ENCODE measurements around the gene CTNNA2. TPM values are rescaled to one million over a fixed set of nuclear protein-coding genes. Genes with fewer than 3 reads are reported as not detected.

The CTNNA2 gene
- total and polyA plus RNA-seq, 9 of the 15 experiments (the other 6 are each of a cell fraction or from before 2014, with no cell fraction given) = 0.03 to 0.40 (median 0.15) TPM

DNA sequence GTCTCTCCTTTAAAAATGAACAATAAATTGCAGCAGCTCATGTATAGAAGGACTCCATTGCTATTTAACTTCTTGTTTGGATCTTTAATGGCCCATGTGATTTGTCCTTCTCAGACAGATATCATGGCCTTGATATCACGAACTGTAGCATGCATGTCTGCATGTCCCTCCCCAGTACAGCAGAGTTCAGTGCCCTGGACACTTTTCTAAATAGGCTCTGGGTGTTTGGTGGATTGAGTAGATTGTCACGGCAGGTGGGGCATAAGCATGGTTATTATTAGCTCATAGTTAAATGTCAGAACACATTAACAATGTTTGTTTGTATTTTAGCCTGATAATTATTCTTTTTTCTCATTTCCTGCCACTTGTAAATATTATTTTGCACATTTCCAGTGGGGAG, 673.4 kb downstream of the CTNNA2 start:
- ATAC-seq (no peak), FAIRE-seq (no peak), DNase-seq (ENCODE audit: extremely low read depth in 1 of 4, low spot score in 3 of 4) (no peak)
- Histone ChIP-seq H3K79me2 (ENCODE audit: control insufficient read depth, insufficient read depth, low read length) (no peaks in the 10 kb centered on the region), H3K4me1 (replicated peaks in 1 of 2; ENCODE audit: control insufficient read depth in 2 of 2, insufficient read depth in 2 of 2, low read length in 2 of 2) (no peaks in the 10 kb centered on the region; a peak in 1 of 5 replicates), H3K4me3 (no peak overlapping the region), H3K27ac (ENCODE audit: extremely low read depth, low read depth, low read length) (no peak overlapping the region), H2AFZ (ENCODE audit: low read depth, low read length) (no peak overlapping the region; the same call in 1 of the 2 replicates), H3K9me1 (ENCODE audit: control insufficient read depth, insufficient read depth, low read length) (no peaks in the 10 kb centered on the region), H4K20me1 (replicated peaks; ENCODE audit: control insufficient read depth, insufficient read depth, low read length) (no peaks in the 10 kb centered on the region), H3K9ac (ENCODE audit: insufficient read depth in 1 of 2, low read depth in 2 of 2, low read length in 2 of 2) (no peak overlapping the region), H3K9me3 (replicated peaks; ENCODE audit: control insufficient read depth, insufficient read depth, low read depth, low read length) (no peaks in the 10 kb centered on the region; the same call in 1 of the 2 replicates), H3K27me3 (ENCODE audit: control insufficient read depth in 2 of 2, insufficient read depth in 2 of 2, low read length in 2 of 2) (no peaks in the 10 kb centered on the region), H3K4me2 (ENCODE audit: insufficient read depth, low read length) (no peak overlapping the region), H3K36me3 (ENCODE audit: control insufficient read depth, insufficient read depth, low read length) (no peaks in the 10 kb centered on the region)
- BruUV-seq (replicated peaks) = no TSS peak
- intact Hi-C loops (cut with micrococcal nuclease) (no loop called here), in situ Hi-C loops (cut with MboI) (no loop called here)
- CTCF ChIA-PET (ENCODE audit: low intra/inter-chr PET ratio) = no interaction called here
- WGBS (ENCODE audit: insufficient coverage, low coverage, missing lambda C conversion rate) = 19% methylated on average over 2 of the region's 2 CpGs
- POLR2A ChIA-PET = no interaction called here
- TF ChIP-seq STAT5B (CRISPR knock-in tag; IDR thresholded peaks at IDR 0.05) (no peak), MIER1 (IDR thresholded peaks at IDR 0.05; ENCODE audit: low read depth) (no peak), ZNF263 (CRISPR knock-in tag; IDR thresholded peaks at IDR 0.05; ENCODE audit: borderline replicate concordance) (no peak), RAD21 (CRISPR knock-in tag; conservative IDR thresholded peaks at IDR 0.05 in 1 of 2, IDR thresholded peaks at IDR 0.05 in 1 of 2) (no peak), ZNF695 (CRISPR knock-in tag; IDR thresholded peaks at IDR 0.05) (no peak), PTTG1 (tag; IDR thresholded peaks at IDR 0.05; ENCODE audit: low read depth) (no peak), ZNF23 (CRISPR knock-in tag; IDR thresholded peaks at IDR 0.05) (no peak), ETV6 (IDR thresholded peaks at IDR 0.05; ENCODE audit: borderline replicate concordance in 1 of 2, low read depth in 2 of 2, low read length in 1 of 2) (no peak), ETV6 (CRISPR knock-in tag; IDR thresholded peaks at IDR 0.05; ENCODE audit: borderline replicate concordance) (no peak), BRD4 (IDR thresholded peaks at IDR 0.05) (no peak), ZFPM2 (CRISPR knock-in tag; IDR thresholded peaks at IDR 0.05) (no peak), MTA3 (IDR thresholded peaks at IDR 0.05; ENCODE audit: borderline replicate concordance) (no peak), NR4A1 (CRISPR knock-in tag; IDR thresholded peaks at IDR 0.05) (no peak), NR4A1 (tag; IDR thresholded peaks at IDR 0.05) (no peak), ZNF217 (CRISPR knock-in tag; IDR thresholded peaks at IDR 0.05) (no peak), CBX8 (IDR thresholded peaks at IDR 0.05; ENCODE audit: borderline replicate concordance, extremely low read depth, low read depth, low read length, poor library complexity, severe bottlenecking) (no peak)
- TF ChIP-seq, protein P1, sequence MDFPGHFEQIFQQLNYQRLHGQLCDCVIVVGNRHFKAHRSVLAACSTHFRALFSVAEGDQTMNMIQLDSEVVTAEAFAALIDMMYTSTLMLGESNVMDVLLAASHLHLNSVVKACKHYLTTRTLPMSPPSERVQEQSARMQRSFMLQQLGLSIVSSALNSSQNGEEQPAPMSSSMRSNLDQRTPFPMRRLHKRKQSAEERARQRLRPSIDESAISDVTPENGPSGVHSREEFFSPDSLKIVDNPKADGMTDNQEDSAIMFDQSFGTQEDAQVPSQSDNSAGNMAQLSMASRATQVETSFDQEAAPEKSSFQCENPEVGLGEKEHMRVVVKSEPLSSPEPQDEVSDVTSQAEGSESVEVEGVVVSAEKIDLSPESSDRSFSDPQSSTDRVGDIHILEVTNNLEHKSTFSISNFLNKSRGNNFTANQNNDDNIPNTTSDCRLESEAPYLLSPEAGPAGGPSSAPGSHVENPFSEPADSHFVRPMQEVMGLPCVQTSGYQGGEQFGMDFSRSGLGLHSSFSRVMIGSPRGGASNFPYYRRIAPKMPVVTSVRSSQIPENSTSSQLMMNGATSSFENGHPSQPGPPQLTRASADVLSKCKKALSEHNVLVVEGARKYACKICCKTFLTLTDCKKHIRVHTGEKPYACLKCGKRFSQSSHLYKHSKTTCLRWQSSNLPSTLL (IDR thresholded peaks at IDR 0.05) = no peak
- TF ChIP-seq, protein P2, sequence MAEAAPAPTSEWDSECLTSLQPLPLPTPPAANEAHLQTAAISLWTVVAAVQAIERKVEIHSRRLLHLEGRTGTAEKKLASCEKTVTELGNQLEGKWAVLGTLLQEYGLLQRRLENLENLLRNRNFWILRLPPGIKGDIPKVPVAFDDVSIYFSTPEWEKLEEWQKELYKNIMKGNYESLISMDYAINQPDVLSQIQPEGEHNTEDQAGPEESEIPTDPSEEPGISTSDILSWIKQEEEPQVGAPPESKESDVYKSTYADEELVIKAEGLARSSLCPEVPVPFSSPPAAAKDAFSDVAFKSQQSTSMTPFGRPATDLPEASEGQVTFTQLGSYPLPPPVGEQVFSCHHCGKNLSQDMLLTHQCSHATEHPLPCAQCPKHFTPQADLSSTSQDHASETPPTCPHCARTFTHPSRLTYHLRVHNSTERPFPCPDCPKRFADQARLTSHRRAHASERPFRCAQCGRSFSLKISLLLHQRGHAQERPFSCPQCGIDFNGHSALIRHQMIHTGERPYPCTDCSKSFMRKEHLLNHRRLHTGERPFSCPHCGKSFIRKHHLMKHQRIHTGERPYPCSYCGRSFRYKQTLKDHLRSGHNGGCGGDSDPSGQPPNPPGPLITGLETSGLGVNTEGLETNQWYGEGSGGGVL (CRISPR knock-in tag; IDR thresholded peaks at IDR 0.05) = no peak
- TF ChIP-seq, protein P3, sequence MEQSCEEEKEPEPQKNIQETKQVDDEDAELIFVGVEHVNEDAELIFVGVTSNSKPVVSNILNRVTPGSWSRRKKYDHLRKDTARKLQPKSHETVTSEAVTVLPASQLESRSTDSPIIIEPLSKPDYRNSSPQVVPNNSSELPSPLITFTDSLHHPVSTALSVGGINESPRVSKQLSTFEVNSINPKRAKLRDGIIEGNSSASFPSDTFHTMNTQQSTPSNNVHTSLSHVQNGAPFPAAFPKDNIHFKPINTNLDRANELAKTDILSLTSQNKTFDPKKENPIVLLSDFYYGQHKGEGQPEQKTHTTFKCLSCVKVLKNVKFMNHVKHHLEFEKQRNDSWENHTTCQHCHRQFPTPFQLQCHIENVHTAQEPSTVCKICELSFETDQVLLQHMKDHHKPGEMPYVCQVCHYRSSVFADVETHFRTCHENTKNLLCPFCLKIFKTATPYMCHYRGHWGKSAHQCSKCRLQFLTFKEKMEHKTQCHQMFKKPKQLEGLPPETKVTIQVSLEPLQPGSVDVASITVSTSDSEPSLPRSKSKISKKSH (CRISPR knock-in tag; IDR thresholded peaks at IDR 0.05) = no peak

Data from K562 (cell line).